G401 (cell line): ENCODE results near the gene PRR29. TPM values are rescaled to one million over a fixed set of nuclear protein-coding genes. Genes with fewer than 3 reads are reported as not detected.
"Not testable (repeated sequence)": the region's sequence is repeated elsewhere in the genome, so short reads cannot be mapped to it uniquely, and the experiment has no call there.

Experiments
- DNase-seq: peaks from one replicate; pipeline ENCODE4 v3.0.0-alpha.2; 2015; ENCODE audit warnings: low spot score
- in situ Hi-C: cut with HindIII; loops from 2 replicates; pipeline ENCODE4 v1.10.0; 2016; ENCODE audit warnings: low sequenced_read_pairs, mixed read lengths
- total RNA-seq: library from RNA; depleted of rRNA; stranded (reverse); fragments of >200 nt; shearing (Covaris generic); gene quantifications from 2 replicates; pipeline ENCODE4 v1.2.3, GENCODE V29; 2014

Gene PRR29
- total RNA-seq, 1 experiment from 2014 or later = 3.1 TPM

GRCh38 chr17:63973247-63973646 lies 24.9 kb upstream of the PRR29 start:
- no peak for DNase-seq
- in situ Hi-C loops = no loop called here

- no peak for DNase-seq
- in situ Hi-C loops = no loop called here
These were observed 24.1 kb upstream of the PRR29 start for GRCh38 chr17:63973930-63974593.

DNA sequence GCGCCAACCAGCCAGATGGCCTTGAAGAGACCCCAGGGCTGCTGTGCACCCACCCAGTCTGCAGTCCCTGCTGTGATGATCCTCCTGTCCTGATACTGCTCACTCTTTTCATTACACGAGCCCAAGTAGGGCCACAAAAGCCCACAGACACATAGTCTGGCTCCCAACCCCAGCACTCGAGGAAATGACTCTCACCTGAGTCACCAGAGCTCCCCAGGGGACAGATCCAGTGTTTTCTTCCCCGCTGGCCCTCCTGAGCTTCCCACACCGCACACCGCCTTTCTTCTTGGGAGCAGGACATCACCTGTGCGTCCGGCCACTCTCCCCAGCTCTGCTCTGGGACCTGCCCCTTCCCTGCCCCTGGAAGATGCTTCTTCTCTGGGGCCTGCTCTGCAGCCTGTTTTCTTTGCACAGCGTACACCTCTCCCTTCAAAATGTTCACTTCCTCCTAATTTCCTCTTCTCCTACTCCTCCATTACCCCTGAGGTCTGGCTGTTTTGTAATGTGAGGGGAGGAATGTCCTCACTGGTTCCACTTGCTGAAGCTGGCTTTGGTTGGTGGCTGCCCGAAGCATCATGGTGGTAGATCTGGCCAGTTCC lies 23.5 kb upstream of the PRR29 start:
- in situ Hi-C loops = no loop called here
- no peak for DNase-seq

GRCh38 chr17:63975541-63976092 lies 22.5 kb upstream of the PRR29 start:
- in situ Hi-C loops = no loop called here
- no peak for DNase-seq

DNA sequence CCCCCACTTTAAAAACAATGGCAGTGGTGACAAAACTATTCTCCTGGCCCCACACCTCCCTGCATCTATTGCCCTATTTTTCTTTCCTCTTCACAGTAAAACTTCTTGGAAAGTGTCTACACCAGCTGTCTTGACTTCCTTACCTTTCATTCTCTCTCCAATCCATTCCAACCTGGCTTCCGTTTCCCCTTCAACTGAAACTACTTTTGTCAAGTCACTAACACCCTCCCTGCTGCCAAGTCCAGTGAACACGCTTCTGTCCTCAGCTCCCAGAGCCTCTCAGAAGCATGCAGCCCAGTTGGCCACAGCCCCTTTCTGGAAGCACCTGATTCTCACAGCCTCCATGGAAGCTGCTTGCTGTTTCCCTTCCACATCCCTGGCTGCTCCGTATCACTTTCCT lies 21.4 kb upstream of the PRR29 start:
- no peak for DNase-seq
- in situ Hi-C loops = no loop called here

- in situ Hi-C loops = no loop called here
- no peak for DNase-seq
These were observed 19.6 kb upstream of the PRR29 start for GRCh38 chr17:63978272-63979200.

- in situ Hi-C loops, DNase-seq: not testable (repeated sequence)
These were observed 15.5 kb upstream of the PRR29 start for GRCh38 chr17:63982641-63983040.

GRCh38 chr17:63983320-63983719 lies 14.8 kb upstream of the PRR29 start:
- DNase-seq = no peak
- in situ Hi-C loops = no loop called here

DNA sequence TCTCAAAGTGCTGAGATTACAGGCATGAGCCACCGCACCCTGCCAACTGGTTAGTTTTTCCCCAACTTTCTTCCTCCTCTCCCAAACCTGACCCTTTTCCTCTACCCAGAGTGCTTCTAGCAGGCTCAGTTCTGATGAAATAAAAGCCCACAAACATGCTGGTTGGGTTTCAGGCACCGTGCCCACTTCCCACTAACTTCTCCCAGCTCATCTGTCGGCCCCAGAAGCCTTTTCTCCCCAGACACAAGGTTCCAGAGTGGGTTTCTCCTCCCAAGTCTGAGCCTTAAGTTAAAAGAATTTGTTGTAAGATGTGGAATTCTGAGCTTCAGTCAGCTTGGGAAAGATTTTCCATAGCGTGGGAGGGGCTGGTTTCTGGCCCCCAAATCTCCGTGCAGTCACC lies 13.9 kb upstream of the PRR29 start:
- in situ Hi-C loops = no loop called here
- DNase-seq = no peak

DNA sequence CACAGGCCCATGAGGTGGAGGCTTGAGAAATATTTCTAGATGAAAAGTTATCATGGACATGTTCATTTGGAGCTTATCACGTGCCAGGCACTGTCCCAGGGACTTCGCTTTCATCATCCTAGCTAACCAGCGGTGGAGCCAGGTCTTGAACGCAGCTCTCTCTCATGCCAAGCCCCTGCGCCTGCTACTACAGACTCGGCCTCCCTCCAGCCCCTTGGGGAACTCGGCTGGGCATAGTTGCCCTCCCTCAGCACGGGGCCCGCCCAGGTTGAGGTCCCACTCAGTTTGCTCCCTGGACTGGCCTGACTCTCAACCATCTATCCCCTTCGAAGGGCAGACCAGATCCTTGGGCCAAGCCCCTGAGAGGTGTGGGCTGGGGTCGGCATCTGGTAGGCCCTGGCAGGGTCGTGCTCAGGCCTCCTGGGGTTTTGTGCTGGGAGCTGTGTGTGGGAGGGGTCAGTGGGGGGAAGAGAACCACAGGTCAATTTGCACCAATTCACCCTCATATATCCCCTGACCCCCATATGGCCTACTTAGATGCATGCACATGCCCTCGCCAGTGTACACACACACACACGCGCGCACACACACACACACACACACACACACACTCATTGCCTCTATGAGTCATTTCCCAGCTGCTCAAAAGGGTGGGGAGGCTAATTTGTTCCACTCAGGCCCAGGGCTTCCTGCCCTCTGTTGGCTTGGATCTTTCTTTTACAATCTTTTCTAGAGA lies 13.3 kb upstream of the PRR29 start:
- in situ Hi-C loops = no loop called here
- DNase-seq = no peak

- DNase-seq = no peak
- in situ Hi-C loops = no loop called here
These were observed 12.6 kb upstream of the PRR29 start for GRCh38 chr17:63985387-63986140.

GRCh38 chr17:63986821-63987220 lies 11.3 kb upstream of the PRR29 start:
- in situ Hi-C loops = no loop called here
- no peak for DNase-seq

- no peak for DNase-seq
- in situ Hi-C loops = no loop called here
These were observed 10.7 kb upstream of the PRR29 start for GRCh38 chr17:63987221-63988126.

GRCh38 chr17:63988127-63988478 lies 10.0 kb upstream of the PRR29 start:
- no peak for DNase-seq
- in situ Hi-C loops = no loop called here

- in situ Hi-C loops = no loop called here
- no peak for DNase-seq
These were observed 9.2 kb upstream of the PRR29 start for GRCh38 chr17:63988741-63989621.

- in situ Hi-C loops = no loop called here
- DNase-seq = no peak
These were observed 8.4 kb upstream of the PRR29 start for GRCh38 chr17:63989622-63990345.
